Gastroesophageal sphincter (tissue), 4 donors: ENCODE data around the gene CMIP. TPM values are rescaled to one million over a fixed set of nuclear protein-coding genes. Genes with fewer than 3 reads are reported as not detected.

Source experiments
- ATAC-seq: fragments of 150-250 bp; one replicate; pipeline ENCODE4 v1.9.1; 2016; ENCODE audit warnings: mild to moderate bottlenecking, moderate library complexity
- H3K27ac ChIP-seq, 4 donors: fragments of 200-600 bp; sonication (generic) in 3 of 4; 1 replicate in 3 of 4; 2 replicates in 1 of 4; pipeline ENCODE4 v1.5.1; 2016 to 2019
- H3K27me3 ChIP-seq: fragments of 200-600 bp; sonication (generic); one replicate; pipeline ENCODE4 v1.5.1; 2019
- H3K36me3 ChIP-seq, 2 donors: fragments of 200-600 bp; sonication (generic); one replicate each; pipeline ENCODE4 v1.5.1; 2019; ENCODE audit warnings: control low read depth in 1 of 2
- H3K4me1 ChIP-seq, 3 donors: fragments of 200-600 bp; sonication (generic); 1 replicate in 2 of 3; 2 replicates in 1 of 3; pipeline ENCODE4 v1.5.1; 2016 to 2019; ENCODE audit warnings: control low read depth in 2 of 3
- H3K4me3 ChIP-seq, 2 donors: fragments of 200-600 bp; sonication (generic); one replicate each; pipeline ENCODE4 v1.5.1; 2019; ENCODE audit warnings: mild to moderate bottlenecking in 1 of 2, moderate library complexity in 1 of 2
- H3K9me3 ChIP-seq, 3 donors: fragments of 200-600 bp; sonication (generic); one replicate each; pipeline ENCODE4 v1.5.1; 2017 to 2019; ENCODE audit warnings: control low read depth in 2 of 3
- EP300 ChIP-seq: sonication (generic); formaldehyde crosslinking; IDR thresholded peaks from one replicate; pipeline ENCODE4 v1.6.1; 2017; ENCODE audit warnings: antibody characterized with exemption, mild to moderate bottlenecking
- POLR2A ChIP-seq, 2 donors: fragments of 450-650 bp; IDR thresholded peaks; one replicate each; pipeline ENCODE4 v1.6.1; 2017; ENCODE audit warnings: antibody characterized with exemption in 2 of 2, mild to moderate bottlenecking in 2 of 2, moderate library complexity in 1 of 2
- POLR2AphosphoS5 ChIP-seq: sonication (generic); formaldehyde crosslinking; IDR thresholded peaks from one replicate; pipeline ENCODE4 v1.6.1; 2017; ENCODE audit warnings: antibody characterized with exemption
- WGBS, 2 donors: methylation state at CpG; one replicate each; pipeline ENCODE4 v1.1.5; 2018; ENCODE audit warnings: low coverage in 1 of 2; 5-methylcytosine and 5-hydroxymethylcytosine counted together
- total RNA-seq, 4 donors: library from RNA; depleted of rRNA; stranded (reverse); fragments of >200 nt; gene quantifications; one replicate each; pipeline ENCODE4 v1.1.0, GENCODE V29; 2016
- TF ChIP-seq, protein P1 (sequence below), 4 experiments: fragments of 200-600 bp in 2 of 4; fragments of 450-650 bp in 2 of 4; sonication (generic) in 1 of 4; IDR thresholded peaks; one replicate each; pipeline ENCODE4 v1.5.1; 2017 to 2019; ENCODE audit warnings: antibody characterized with exemption in 4 of 4, mild to moderate bottlenecking in 2 of 4, moderate library complexity in 2 of 4

Gene CMIP
- total RNA-seq, 4 donors from 2014 or later, result 13.4 to 24.0 (median 19.2) TPM

DNA sequence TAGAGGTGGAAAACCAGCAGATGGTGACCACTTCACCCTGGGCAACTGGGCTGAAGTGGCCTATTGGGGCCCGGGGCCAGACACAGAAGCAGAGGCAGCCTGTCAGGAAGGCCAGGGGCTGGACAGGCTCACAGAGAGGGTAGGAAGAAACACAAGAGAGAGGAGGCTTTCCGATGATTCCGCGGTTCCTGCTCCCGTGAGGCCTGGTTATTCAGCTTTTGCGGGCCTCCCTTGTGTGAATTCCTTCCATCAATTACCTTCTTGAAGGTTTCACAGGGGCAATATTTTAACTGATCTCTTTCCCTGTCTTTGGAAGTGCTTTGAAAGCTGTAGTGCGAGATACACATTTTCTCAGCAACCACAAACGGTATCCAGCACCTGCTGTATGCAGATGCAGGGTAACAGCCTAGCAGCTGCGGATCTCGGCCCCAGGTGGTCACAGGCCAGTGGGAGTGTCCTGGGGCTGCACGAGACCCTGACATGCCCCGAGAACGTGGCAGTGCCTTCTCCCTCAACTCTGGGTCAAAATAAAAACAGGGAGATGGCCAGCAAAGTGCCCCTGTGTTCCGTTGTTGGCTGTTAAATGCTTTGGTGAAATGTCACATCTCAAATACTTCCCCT, 11.6 kb upstream of the CMIP start:
- WGBS, 2 donors, result 86 to 97% methylated on average over 6 of the region's 14 CpGs
- ATAC-seq, result no peak

DNA sequence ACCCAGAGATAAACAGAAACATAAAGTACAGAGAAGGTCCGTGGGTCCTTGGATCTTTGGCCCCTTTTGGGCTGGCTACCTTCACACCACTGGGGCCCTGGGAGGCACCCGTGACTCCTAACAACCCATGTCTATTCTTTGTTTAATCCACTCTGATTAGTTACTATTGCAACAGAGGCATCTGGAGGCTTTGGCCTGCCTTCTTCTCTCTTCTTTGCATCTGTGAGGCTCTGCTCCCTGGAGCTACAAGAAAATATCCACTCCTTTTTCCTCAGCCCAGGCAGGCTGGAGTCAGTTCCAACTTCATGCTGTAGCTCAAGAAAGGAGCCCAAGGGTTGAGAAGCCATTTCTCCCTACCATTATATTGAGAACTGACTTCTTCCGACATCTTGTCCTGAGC, 9.5 kb upstream of the CMIP start:
- no peak for TF ChIP-seq POLR2AphosphoS5
- TF ChIP-seq, protein P1, sequence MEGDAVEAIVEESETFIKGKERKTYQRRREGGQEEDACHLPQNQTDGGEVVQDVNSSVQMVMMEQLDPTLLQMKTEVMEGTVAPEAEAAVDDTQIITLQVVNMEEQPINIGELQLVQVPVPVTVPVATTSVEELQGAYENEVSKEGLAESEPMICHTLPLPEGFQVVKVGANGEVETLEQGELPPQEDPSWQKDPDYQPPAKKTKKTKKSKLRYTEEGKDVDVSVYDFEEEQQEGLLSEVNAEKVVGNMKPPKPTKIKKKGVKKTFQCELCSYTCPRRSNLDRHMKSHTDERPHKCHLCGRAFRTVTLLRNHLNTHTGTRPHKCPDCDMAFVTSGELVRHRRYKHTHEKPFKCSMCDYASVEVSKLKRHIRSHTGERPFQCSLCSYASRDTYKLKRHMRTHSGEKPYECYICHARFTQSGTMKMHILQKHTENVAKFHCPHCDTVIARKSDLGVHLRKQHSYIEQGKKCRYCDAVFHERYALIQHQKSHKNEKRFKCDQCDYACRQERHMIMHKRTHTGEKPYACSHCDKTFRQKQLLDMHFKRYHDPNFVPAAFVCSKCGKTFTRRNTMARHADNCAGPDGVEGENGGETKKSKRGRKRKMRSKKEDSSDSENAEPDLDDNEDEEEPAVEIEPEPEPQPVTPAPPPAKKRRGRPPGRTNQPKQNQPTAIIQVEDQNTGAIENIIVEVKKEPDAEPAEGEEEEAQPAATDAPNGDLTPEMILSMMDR (IDR thresholded peaks at IDR 0.05), result no peak
- no peak for TF ChIP-seq POLR2A (IDR thresholded peaks at IDR 0.05)
- TF ChIP-seq EP300, result no peak
- Histone ChIP-seq H3K4me3 (no peak overlapping the region), H3K9me3 (no peaks in the 10 kb centered on the region), H3K36me3 (no peaks in the 10 kb centered on the region), H3K27me3 (no peaks in the 10 kb centered on the region), H3K27ac (no peak overlapping the region), H3K4me1 (peaks cover 0 to 12% (median 0%) of the 10 kb centered on the region in 3 donors)
- ATAC-seq, result no peak
- whole genome bisulfite sequencing, 2 donors, result 78 to 80% methylated on average over 2 to 3 of the region's 3 CpGs

More for the DNA sequence above, 11.6 kb upstream of the CMIP start:
- H3K9me3 ChIP-seq, result no peaks in the 10 kb centered on the region
- no peak overlapping the region for H3K27ac ChIP-seq
- H3K4me1 ChIP-seq, result peaks cover 0 to 5% (median 0%) of the 10 kb centered on the region in 3 donors
- H3K36me3 ChIP-seq, result no peaks in the 10 kb centered on the region
- no peaks in the 10 kb centered on the region for H3K27me3 ChIP-seq
- no peak overlapping the region for H3K4me3 ChIP-seq
- TF ChIP-seq EP300 (no peak), POLR2AphosphoS5 (no peak), POLR2A (IDR thresholded peaks at IDR 0.05) (no peak)
- TF ChIP-seq, protein P1 (IDR thresholded peaks at IDR 0.05), result no peak

DNA sequence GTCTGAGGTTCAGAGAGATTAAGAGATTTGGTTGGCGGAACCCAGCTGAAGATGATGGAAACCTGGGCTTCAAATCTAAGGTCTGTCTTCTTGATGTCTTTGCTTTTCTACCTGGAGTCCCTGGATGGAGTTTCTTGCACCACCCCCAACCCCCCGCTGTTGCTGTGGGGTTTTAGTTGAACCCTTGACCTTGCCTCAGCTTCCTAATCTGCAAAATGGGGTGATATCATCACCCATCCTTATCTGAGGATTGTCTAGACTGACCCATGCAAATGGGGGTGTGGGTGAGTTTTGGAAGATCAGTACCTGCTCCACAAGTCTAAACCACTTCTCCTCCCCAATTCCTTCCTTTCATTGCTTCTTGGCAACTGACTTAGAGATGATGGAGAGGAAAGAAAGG, 9.0 kb upstream of the CMIP start:
- H3K27me3 ChIP-seq, result no peaks in the 10 kb centered on the region
- TF ChIP-seq, protein P1 (IDR thresholded peaks at IDR 0.05), result no peak
- TF ChIP-seq POLR2A (IDR thresholded peaks at IDR 0.05), result no peak
- no peak for TF ChIP-seq POLR2AphosphoS5
- TF ChIP-seq EP300, result no peak
- ATAC-seq, result no peak
- H3K4me3 ChIP-seq, result no peak overlapping the region
- H3K4me1 ChIP-seq, result peaks cover 0 to 14% (median 0%) of the 10 kb centered on the region in 3 donors
- no peak overlapping the region for H3K27ac ChIP-seq
- H3K9me3 ChIP-seq, result no peaks in the 10 kb centered on the region
- WGBS, 2 donors, result 93 to 100% methylated on average over 1 to 2 of the region's 2 CpGs
- no peaks in the 10 kb centered on the region for H3K36me3 ChIP-seq

DNA sequence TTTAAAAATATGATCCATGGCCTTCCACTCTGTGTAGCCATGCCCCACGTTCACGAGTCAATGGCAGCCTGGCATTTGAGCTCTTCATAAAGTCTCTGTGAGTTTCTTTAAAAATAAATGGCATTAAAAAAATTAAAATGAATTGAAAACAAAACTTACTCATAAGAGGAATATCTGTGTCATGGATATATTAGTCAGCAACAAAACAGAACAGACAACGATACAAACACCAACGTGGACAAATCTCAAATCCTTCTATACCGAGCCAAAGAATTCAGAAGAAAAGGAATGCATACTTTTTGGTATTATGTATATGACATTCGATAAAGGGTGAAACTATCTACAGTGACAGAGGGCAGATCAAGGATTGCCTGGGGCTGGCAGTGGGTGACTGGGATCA, 8.2 kb upstream of the CMIP start:
- no peak for ATAC-seq
- TF ChIP-seq POLR2AphosphoS5 (no peak), EP300 (no peak), POLR2A (IDR thresholded peaks at IDR 0.05) (no peak)
- TF ChIP-seq, protein P1 (IDR thresholded peaks at IDR 0.05), result no peak
- H3K36me3 ChIP-seq, result no peaks in the 10 kb centered on the region
- no peak overlapping the region for H3K27ac ChIP-seq
- H3K4me1 ChIP-seq, result peaks cover 0 to 14% (median 0%) of the 10 kb centered on the region in 3 donors
- H3K4me3 ChIP-seq, result no peak overlapping the region
- H3K9me3 ChIP-seq, result no peaks in the 10 kb centered on the region
- no peaks in the 10 kb centered on the region for H3K27me3 ChIP-seq
- 80 to 93% methylated on average over 5 to 6 of the region's 6 CpGs for WGBS, 2 donors

DNA sequence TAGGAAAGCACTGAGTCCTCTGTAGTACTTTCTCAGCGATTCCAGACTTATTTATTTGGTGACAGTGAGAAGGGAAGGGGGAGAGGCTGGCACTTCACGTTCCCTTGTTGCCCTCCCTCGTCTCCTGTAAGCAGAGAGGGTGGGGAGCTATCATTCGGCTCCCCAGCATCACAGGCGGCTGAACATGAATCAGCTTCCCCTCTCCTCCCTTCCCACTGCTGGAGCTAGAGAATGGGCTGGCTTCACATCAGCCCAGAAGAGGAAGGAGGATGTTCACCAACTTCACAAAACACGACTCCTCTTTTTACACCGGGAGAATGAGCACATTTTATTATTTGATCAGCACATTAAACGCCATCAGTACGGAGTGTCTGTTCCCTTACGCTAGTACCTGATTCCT, 6.7 kb upstream of the CMIP start:
- whole genome bisulfite sequencing, 2 donors, result 60 to 72% methylated on average over 5 to 10 of the region's 10 CpGs
- Histone ChIP-seq H3K4me3 (no peak overlapping the region), H3K9me3 (no peaks in the 10 kb centered on the region), H3K27ac (no peak overlapping the region), H3K36me3 (no peaks in the 10 kb centered on the region), H3K27me3 (no peaks in the 10 kb centered on the region), H3K4me1 (peaks cover 0 to 9% (median 0%) of the 10 kb centered on the region in 3 donors)
- TF ChIP-seq, protein P1 (IDR thresholded peaks at IDR 0.05), result no peak
- no peak for TF ChIP-seq POLR2A (IDR thresholded peaks at IDR 0.05)
- TF ChIP-seq EP300, result no peak
- TF ChIP-seq POLR2AphosphoS5, result no peak
- ATAC-seq, result no peak
